ENCODE results near the gene PLCG2.

PLCG2 gene

GRCh38 chr16:81843683-81844082 lies 64.6 kb downstream of the PLCG2 start:
- H3K4me3 ChIP-seq (replicated peaks; ENCODE audit: low read depth, low read length) = no peak overlapping the region
- DNase-seq (ENCODE audit: extremely low read depth, low read depth) = no peak
- TF ChIP-seq, protein P1, sequence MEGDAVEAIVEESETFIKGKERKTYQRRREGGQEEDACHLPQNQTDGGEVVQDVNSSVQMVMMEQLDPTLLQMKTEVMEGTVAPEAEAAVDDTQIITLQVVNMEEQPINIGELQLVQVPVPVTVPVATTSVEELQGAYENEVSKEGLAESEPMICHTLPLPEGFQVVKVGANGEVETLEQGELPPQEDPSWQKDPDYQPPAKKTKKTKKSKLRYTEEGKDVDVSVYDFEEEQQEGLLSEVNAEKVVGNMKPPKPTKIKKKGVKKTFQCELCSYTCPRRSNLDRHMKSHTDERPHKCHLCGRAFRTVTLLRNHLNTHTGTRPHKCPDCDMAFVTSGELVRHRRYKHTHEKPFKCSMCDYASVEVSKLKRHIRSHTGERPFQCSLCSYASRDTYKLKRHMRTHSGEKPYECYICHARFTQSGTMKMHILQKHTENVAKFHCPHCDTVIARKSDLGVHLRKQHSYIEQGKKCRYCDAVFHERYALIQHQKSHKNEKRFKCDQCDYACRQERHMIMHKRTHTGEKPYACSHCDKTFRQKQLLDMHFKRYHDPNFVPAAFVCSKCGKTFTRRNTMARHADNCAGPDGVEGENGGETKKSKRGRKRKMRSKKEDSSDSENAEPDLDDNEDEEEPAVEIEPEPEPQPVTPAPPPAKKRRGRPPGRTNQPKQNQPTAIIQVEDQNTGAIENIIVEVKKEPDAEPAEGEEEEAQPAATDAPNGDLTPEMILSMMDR (IDR thresholded peaks at IDR 0.05; ENCODE audit: low read depth, low read length, missing control alignments) = no peak

DNA sequence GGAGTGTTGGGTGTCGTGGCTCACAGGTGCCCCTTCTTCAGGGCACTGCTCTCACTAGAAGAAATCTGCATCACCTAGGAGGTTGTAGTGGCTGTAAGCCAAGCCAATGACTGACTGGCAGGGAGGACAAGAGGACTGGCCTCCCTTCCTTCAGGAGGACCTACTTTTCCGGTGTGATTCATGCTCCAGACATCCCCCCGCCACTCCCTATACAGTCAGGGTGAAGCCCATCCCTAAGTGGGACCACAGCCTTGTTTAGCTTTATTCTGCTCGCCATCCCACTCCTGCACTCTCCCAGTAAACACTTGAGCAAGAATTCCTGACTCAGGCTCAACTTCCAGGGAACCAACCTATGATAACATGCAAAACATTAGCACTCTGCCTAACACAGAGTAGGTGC lies 67.0 kb downstream of the PLCG2 start:
- H3K4me3 ChIP-seq (replicated peaks; ENCODE audit: low read depth, low read length) = no peak overlapping the region
- DNase-seq (ENCODE audit: extremely low read depth, low read depth) = no peak
- TF ChIP-seq, protein P1 (IDR thresholded peaks at IDR 0.05; ENCODE audit: low read depth, low read length, missing control alignments) = no peak

DNA sequence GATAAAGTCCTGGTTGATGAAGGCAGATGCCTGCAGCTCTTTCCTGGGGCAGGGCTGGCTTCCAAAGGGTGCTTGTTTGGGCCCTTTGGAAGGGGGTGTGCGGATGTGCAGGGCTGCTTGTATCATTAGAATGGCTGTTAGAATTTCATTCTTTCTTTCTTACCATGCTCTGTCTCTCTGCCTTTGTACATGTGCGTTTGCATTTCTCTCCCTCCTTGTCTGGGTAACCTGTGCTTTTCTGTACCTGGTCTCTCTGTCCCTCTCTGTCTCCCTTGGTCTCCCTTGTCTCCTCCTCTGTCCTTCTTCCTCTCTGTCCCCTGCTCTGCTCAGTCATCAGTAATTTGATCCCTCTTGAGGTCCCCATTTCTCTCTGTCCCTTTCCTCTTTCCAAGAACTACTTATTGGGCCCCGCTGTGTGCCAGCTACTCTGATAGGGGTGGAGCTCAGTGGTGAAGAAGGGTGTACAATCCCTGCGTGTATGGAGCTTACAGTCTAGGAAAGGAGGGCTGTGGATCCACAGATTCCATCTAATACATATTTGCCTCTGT lies 69.3 kb downstream of the PLCG2 start:
- DNase-seq (ENCODE audit: extremely low read depth, low read depth) = no peak
- TF ChIP-seq, protein P1 (IDR thresholded peaks at IDR 0.05; ENCODE audit: low read depth, low read length, missing control alignments) = no peak
- H3K4me3 ChIP-seq (replicated peaks; ENCODE audit: low read depth, low read length) = no peak overlapping the region

- DNase-seq (ENCODE audit: extremely low read depth, low read depth) = no peak
- TF ChIP-seq, protein P1 (IDR thresholded peaks at IDR 0.05; ENCODE audit: low read depth, low read length, missing control alignments) = no peak
- no peak overlapping the region for H3K4me3 ChIP-seq (replicated peaks; ENCODE audit: low read depth, low read length)
Observed at GRCh38 chr16:81850197-81850944, 71.3 kb downstream of the PLCG2 start.

DNA sequence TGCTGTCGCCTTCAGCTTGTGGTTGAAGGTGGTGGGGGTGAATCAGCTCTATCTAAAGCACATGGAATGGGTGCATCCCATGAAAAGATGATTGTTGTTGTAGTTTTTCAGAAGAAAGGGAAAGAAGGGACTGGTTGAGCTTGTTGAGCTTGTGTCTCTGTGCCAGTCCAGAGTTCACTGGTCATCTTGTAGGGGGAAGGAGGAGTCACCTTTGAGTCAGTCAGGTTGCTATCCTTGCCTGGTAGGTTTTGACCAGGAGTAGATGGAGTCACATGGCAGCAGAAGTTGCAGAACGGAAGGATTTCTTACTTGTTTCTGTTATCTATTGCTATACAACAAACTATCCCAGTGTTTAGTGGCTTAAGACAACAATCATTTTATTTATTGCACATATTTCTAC lies 73.3 kb downstream of the PLCG2 start:
- TF ChIP-seq, protein P1 (IDR thresholded peaks at IDR 0.05; ENCODE audit: low read depth, low read length, missing control alignments) = no peak
- no peak for DNase-seq (ENCODE audit: extremely low read depth, low read depth)
- no peak overlapping the region for H3K4me3 ChIP-seq (replicated peaks; ENCODE audit: low read depth, low read length)

- TF ChIP-seq, protein P1 (IDR thresholded peaks at IDR 0.05; ENCODE audit: low read depth, low read length, missing control alignments) = no peak
- DNase-seq (ENCODE audit: extremely low read depth, low read depth) = no peak
- H3K4me3 ChIP-seq (replicated peaks; ENCODE audit: low read depth, low read length) = no peak overlapping the region
Observed at GRCh38 chr16:81855552-81856153, 76.6 kb downstream of the PLCG2 start.

Data from HFF-Myc (cell line).